ENCODE measurements around the gene UBASH3B. TPM values are rescaled to one million over a fixed set of nuclear protein-coding genes. Genes with fewer than 3 reads are reported as not detected.

The UBASH3B gene
- polyA plus RNA-seq, 2 donors, result 0.69 to 0.91 TPM

GRCh38 chr11:122791836-122792235 is 136.3 kb downstream of the UBASH3B start:
- 78 to 84% methylated on average over 8 of the region's 8 CpGs for WGBS, 2 donors
- no peaks in the 10 kb centered on the region for H3K4me1 ChIP-seq (ENCODE audit: control insufficient read depth in 2 of 2, insufficient read depth in 2 of 2, low read length in 1 of 2)
- peak overlapping the region in 1 of 2 donors; percentile 33 for H3K27ac ChIP-seq (ENCODE audit: low read depth in 2 of 2, low read length in 1 of 2)

DNA sequence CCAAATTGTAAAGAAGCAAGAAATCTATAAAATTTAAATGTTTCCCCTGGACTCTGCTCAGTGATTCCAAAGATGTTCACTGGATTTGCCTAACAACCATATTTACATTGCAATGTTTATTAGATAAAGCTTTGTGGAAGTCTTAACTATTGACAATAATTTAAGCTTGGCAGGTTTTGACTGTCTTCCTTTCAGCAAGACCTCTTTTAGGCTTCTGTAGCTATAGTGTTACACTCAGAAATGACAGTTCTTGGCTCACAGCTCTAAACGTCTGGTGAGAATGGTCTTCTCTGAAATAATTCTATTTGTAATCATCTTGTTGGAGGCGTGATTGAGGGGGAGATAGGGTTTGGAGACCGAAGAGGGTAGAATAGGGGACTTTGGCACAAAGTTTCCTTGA is 138.0 kb downstream of the UBASH3B start:
- Histone ChIP-seq H3K27me3 (ENCODE audit: control insufficient read depth in 1 of 2, insufficient read depth in 2 of 2, low read length in 2 of 2) (no peaks in the 10 kb centered on the region), H3K36me3 (ENCODE audit: control insufficient read depth in 2 of 2, insufficient read depth in 2 of 2, low read length in 1 of 2) (peaks cover 0 to 5% of the 10 kb centered on the region in 2 donors)
- 48 to 60% methylated on average over 3 of the region's 3 CpGs for WGBS, 2 donors

More at GRCh38 chr11:122791836-122792235, 136.3 kb downstream of the UBASH3B start:
- H3K36me3 ChIP-seq (ENCODE audit: control insufficient read depth in 2 of 2, insufficient read depth in 2 of 2, low read length in 1 of 2), result peaks cover 0 to 2% of the 10 kb centered on the region in 2 donors
- H3K4me3 ChIP-seq (ENCODE audit: low read depth in 1 of 2, low read length in 2 of 2), result no peak overlapping the region
- H3K9me3 ChIP-seq (ENCODE audit: control insufficient read depth in 2 of 2, insufficient read depth in 1 of 2, low read depth in 1 of 2, low read length in 1 of 2), result no peaks in the 10 kb centered on the region
- no peaks in the 10 kb centered on the region for H3K27me3 ChIP-seq (ENCODE audit: control insufficient read depth in 1 of 2, insufficient read depth in 2 of 2, low read length in 2 of 2)

DNA sequence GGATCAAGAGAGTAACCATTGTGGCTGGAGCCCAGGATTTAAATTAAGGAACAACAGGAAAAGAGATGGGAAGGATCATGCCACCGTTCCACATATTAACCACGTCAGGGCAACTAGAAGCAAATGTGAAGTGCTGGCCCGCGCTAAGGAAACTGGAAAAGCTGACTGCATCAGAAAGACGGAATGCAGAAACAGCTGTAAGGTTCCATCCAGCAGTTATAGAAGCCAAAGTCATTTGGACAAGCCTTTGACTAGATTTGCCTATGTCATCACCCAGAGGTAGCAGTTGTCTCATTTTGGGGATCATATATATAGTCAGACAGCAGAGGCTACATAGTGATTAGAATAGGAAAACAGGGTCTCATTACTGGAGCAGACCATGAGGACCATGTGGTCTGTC is 139.8 kb downstream of the UBASH3B start:
- H3K36me3 ChIP-seq (ENCODE audit: control insufficient read depth in 2 of 2, insufficient read depth in 2 of 2, low read length in 1 of 2), result peaks cover 0 to 5% of the 10 kb centered on the region in 2 donors
- H3K4me3 ChIP-seq (ENCODE audit: low read depth in 1 of 2, low read length in 2 of 2), result no peak overlapping the region
- WGBS, 2 donors, result 91% methylated on average over 5 of the region's 5 CpGs
- H3K27ac ChIP-seq (ENCODE audit: low read depth in 2 of 2, low read length in 1 of 2), result no peak overlapping the region
- H3K4me1 ChIP-seq (ENCODE audit: control insufficient read depth in 2 of 2, insufficient read depth in 2 of 2, low read length in 1 of 2), result no peaks in the 10 kb centered on the region
- no peaks in the 10 kb centered on the region for H3K27me3 ChIP-seq (ENCODE audit: control insufficient read depth in 1 of 2, insufficient read depth in 2 of 2, low read length in 2 of 2)
- no peaks in the 10 kb centered on the region for H3K9me3 ChIP-seq (ENCODE audit: control insufficient read depth in 2 of 2, insufficient read depth in 1 of 2, low read depth in 1 of 2, low read length in 1 of 2)

More for the DNA sequence above, 138.0 kb downstream of the UBASH3B start:
- Histone ChIP-seq H3K4me1 (ENCODE audit: control insufficient read depth in 2 of 2, insufficient read depth in 2 of 2, low read length in 1 of 2) (no peaks in the 10 kb centered on the region), H3K4me3 (ENCODE audit: low read depth in 1 of 2, low read length in 2 of 2) (no peak overlapping the region), H3K27ac (ENCODE audit: low read depth in 2 of 2, low read length in 1 of 2) (no peak overlapping the region), H3K9me3 (ENCODE audit: control insufficient read depth in 2 of 2, insufficient read depth in 1 of 2, low read depth in 1 of 2, low read length in 1 of 2) (no peaks in the 10 kb centered on the region)

- Histone ChIP-seq H3K36me3 (ENCODE audit: control insufficient read depth in 2 of 2, insufficient read depth in 2 of 2, low read length in 1 of 2) (peaks cover 0 to 5% of the 10 kb centered on the region in 2 donors), H3K27ac (ENCODE audit: low read depth in 2 of 2, low read length in 1 of 2) (no peak overlapping the region), H3K9me3 (ENCODE audit: control insufficient read depth in 2 of 2, insufficient read depth in 1 of 2, low read depth in 1 of 2, low read length in 1 of 2) (no peaks in the 10 kb centered on the region), H3K4me1 (ENCODE audit: control insufficient read depth in 2 of 2, insufficient read depth in 2 of 2, low read length in 1 of 2) (no peaks in the 10 kb centered on the region), H3K4me3 (ENCODE audit: low read depth in 1 of 2, low read length in 2 of 2) (no peak overlapping the region), H3K27me3 (ENCODE audit: control insufficient read depth in 1 of 2, insufficient read depth in 2 of 2, low read length in 2 of 2) (no peaks in the 10 kb centered on the region)
- 60 to 64% methylated on average over 11 of the region's 11 CpGs for WGBS, 2 donors
Measured at GRCh38 chr11:122796128-122796717, 140.7 kb downstream of the UBASH3B start.

DNA sequence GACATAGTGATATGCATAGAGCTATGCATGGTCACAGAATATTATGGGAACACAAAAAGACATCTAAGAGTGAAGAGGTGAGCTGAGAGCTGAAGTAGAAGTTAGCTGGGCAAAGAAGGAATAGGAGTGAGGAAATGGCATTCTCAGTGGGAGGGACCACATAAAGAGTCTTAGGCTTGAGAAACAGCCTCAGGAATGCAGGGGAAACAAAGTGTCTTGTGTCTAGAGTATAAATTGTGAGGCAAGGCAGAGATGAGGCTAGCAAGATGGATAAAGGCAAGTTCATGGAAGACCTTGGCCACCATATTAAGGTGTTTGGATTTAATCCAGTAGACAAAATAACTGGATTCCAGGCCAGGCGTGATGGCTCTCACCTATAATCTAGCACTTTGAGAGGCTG is 142.1 kb downstream of the UBASH3B start:
- peaks cover 0 to under 1% of the 10 kb centered on the region in 2 donors for H3K4me1 ChIP-seq (ENCODE audit: control insufficient read depth in 2 of 2, insufficient read depth in 2 of 2, low read length in 1 of 2)
- H3K27me3 ChIP-seq (ENCODE audit: control insufficient read depth in 1 of 2, insufficient read depth in 2 of 2, low read length in 2 of 2), result no peaks in the 10 kb centered on the region
- no peak overlapping the region for H3K4me3 ChIP-seq (ENCODE audit: low read depth in 1 of 2, low read length in 2 of 2)
- peaks cover 0 to 5% of the 10 kb centered on the region in 2 donors for H3K36me3 ChIP-seq (ENCODE audit: control insufficient read depth in 2 of 2, insufficient read depth in 2 of 2, low read length in 1 of 2)
- no peak overlapping the region for H3K27ac ChIP-seq (ENCODE audit: low read depth in 2 of 2, low read length in 1 of 2)
- no peaks in the 10 kb centered on the region for H3K9me3 ChIP-seq (ENCODE audit: control insufficient read depth in 2 of 2, insufficient read depth in 1 of 2, low read depth in 1 of 2, low read length in 1 of 2)
- 92 to 96% methylated on average over 1 of the region's 1 CpG for WGBS, 2 donors

DNA sequence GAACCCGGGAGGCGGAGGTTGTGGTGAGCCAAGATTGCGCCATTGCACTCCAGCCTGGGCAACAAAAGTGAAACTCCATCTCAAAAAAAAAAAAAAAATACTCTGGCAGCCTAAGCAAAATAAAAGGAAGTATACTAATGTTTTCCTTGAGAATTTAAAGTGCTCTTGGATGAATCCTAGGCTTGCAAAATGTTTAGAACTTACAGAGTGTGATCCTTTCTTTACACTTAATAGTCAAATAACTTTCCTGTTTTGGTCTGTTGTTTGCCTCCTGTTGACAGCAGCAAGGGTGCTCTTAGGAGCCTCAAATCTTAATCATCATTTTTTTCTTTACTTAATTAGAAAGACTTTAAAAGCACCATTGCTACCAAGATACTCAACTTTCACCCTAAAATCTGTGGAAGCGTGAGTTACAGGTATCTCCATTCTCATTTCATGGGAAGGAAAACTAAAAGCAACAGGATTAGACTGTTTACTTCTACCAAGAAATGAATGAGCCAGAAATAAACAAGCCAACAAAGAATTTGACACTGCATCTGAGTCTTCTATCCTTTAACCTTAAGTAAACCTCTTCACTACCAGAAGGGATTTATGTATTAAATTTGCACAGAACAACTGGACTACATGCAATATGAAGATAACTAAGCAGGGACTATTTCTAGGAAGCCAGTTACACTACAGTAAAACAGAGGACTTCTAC is 144.0 kb downstream of the UBASH3B start:
- Histone ChIP-seq H3K27me3 (ENCODE audit: control insufficient read depth in 1 of 2, insufficient read depth in 2 of 2, low read length in 2 of 2) (no peaks in the 10 kb centered on the region), H3K4me1 (ENCODE audit: control insufficient read depth in 2 of 2, insufficient read depth in 2 of 2, low read length in 1 of 2) (peaks cover 2 to 11% of the 10 kb centered on the region in 2 donors), H3K9me3 (ENCODE audit: control insufficient read depth in 2 of 2, insufficient read depth in 1 of 2, low read depth in 1 of 2, low read length in 1 of 2) (no peaks in the 10 kb centered on the region), H3K4me3 (ENCODE audit: low read depth in 1 of 2, low read length in 2 of 2) (no peak overlapping the region), H3K36me3 (ENCODE audit: control insufficient read depth in 2 of 2, insufficient read depth in 2 of 2, low read length in 1 of 2) (peaks cover 0 to 3% of the 10 kb centered on the region in 2 donors), H3K27ac (ENCODE audit: low read depth in 2 of 2, low read length in 1 of 2) (no peak overlapping the region)
- WGBS, 2 donors, result 71 to 79% methylated on average over 4 of the region's 4 CpGs

DNA sequence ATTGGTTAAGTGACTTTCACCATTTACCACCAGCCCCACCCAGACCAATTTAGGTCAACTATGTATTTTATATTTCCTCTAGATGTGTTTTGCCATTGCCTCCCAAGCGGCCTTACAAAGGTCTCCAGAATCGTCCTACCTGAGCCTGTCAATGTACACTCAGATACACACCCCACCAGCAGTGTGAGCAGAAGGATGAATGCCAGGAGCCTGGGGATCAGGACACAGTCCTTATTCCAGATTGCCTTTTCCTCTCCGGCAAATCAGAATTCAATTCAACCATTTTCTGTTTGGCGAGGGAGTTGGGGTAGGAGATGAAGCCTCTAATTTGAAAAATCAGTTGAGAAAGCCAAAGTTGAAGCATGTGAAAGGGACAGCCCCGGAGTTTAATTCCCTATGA is 147.4 kb downstream of the UBASH3B start:
- 62 to 71% methylated on average over 5 of the region's 5 CpGs for WGBS, 2 donors

GRCh38 chr11:122803306-122803705 is 147.8 kb downstream of the UBASH3B start:
- 51 to 81% methylated on average over 2 of the region's 2 CpGs for WGBS, 2 donors

More for the DNA sequence above, 147.4 kb downstream of the UBASH3B start:
- peak overlapping the region; percentile 85 to 97 for H3K27ac ChIP-seq (ENCODE audit: low read depth in 2 of 2, low read length in 1 of 2)
- H3K4me1 ChIP-seq (ENCODE audit: control insufficient read depth in 2 of 2, insufficient read depth in 2 of 2, low read length in 1 of 2), result peaks cover 2 to 11% of the 10 kb centered on the region in 2 donors
- no peaks in the 10 kb centered on the region for H3K9me3 ChIP-seq (ENCODE audit: control insufficient read depth in 2 of 2, insufficient read depth in 1 of 2, low read depth in 1 of 2, low read length in 1 of 2)
- no peaks in the 10 kb centered on the region for H3K36me3 ChIP-seq (ENCODE audit: control insufficient read depth in 2 of 2, insufficient read depth in 2 of 2, low read length in 1 of 2)
- no peaks in the 10 kb centered on the region for H3K27me3 ChIP-seq (ENCODE audit: control insufficient read depth in 1 of 2, insufficient read depth in 2 of 2, low read length in 2 of 2)
- no peak overlapping the region for H3K4me3 ChIP-seq (ENCODE audit: low read depth in 1 of 2, low read length in 2 of 2)

DNA sequence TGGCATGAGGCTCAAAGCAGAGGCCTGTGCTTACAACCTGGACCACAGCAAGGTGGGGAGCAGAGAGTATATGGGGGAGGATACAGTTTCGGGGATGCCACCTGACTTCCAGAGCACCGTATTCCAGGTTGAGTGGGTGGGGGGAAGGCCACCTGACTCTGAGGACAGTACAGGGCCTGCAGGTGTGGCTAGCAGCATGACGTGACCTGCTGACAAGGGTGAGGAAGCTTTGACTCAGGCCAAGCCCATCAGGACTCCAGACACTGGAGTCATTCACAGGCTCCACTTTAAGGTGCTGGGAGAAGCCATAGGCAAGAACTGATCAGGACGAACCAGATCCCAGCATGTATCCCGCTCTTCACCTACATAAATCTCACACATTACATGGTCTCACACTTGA is 148.2 kb downstream of the UBASH3B start:
- H3K27me3 ChIP-seq (ENCODE audit: control insufficient read depth in 1 of 2, insufficient read depth in 2 of 2, low read length in 2 of 2), result no peaks in the 10 kb centered on the region
- no peaks in the 10 kb centered on the region for H3K36me3 ChIP-seq (ENCODE audit: control insufficient read depth in 2 of 2, insufficient read depth in 2 of 2, low read length in 1 of 2)
- H3K4me1 ChIP-seq (ENCODE audit: control insufficient read depth in 2 of 2, insufficient read depth in 2 of 2, low read length in 1 of 2), result peaks cover 2 to 11% of the 10 kb centered on the region in 2 donors
- H3K4me3 ChIP-seq (ENCODE audit: low read depth in 1 of 2, low read length in 2 of 2), result no peak overlapping the region
- H3K9me3 ChIP-seq (ENCODE audit: control insufficient read depth in 2 of 2, insufficient read depth in 1 of 2, low read depth in 1 of 2, low read length in 1 of 2), result no peaks in the 10 kb centered on the region
- peak overlapping the region; percentile 85 to 97 for H3K27ac ChIP-seq (ENCODE audit: low read depth in 2 of 2, low read length in 1 of 2)
- 60 to 74% methylated on average over 5 of the region's 5 CpGs for WGBS, 2 donors

More at GRCh38 chr11:122803306-122803705, 147.8 kb downstream of the UBASH3B start:
- H3K27me3 ChIP-seq (ENCODE audit: control insufficient read depth in 1 of 2, insufficient read depth in 2 of 2, low read length in 2 of 2), result no peaks in the 10 kb centered on the region
- no peak overlapping the region for H3K4me3 ChIP-seq (ENCODE audit: low read depth in 1 of 2, low read length in 2 of 2)
- H3K27ac ChIP-seq (ENCODE audit: low read depth in 2 of 2, low read length in 1 of 2), result peak overlapping the region; percentile 85 to 97
- H3K4me1 ChIP-seq (ENCODE audit: control insufficient read depth in 2 of 2, insufficient read depth in 2 of 2, low read length in 1 of 2), result peaks cover 2 to 11% of the 10 kb centered on the region in 2 donors
- H3K9me3 ChIP-seq (ENCODE audit: control insufficient read depth in 2 of 2, insufficient read depth in 1 of 2, low read depth in 1 of 2, low read length in 1 of 2), result no peaks in the 10 kb centered on the region
- H3K36me3 ChIP-seq (ENCODE audit: control insufficient read depth in 2 of 2, insufficient read depth in 2 of 2, low read length in 1 of 2), result no peaks in the 10 kb centered on the region

All from esophagus (tissue), 2 donors.